Measurements from ENCODE around the gene FAM240A. TPM values are rescaled to one million over a fixed set of nuclear protein-coding genes. Genes with fewer than 3 reads are reported as not detected.

FAM240A gene
- total RNA-seq, 1 experiment from 2014 or later: not detected

DNA sequence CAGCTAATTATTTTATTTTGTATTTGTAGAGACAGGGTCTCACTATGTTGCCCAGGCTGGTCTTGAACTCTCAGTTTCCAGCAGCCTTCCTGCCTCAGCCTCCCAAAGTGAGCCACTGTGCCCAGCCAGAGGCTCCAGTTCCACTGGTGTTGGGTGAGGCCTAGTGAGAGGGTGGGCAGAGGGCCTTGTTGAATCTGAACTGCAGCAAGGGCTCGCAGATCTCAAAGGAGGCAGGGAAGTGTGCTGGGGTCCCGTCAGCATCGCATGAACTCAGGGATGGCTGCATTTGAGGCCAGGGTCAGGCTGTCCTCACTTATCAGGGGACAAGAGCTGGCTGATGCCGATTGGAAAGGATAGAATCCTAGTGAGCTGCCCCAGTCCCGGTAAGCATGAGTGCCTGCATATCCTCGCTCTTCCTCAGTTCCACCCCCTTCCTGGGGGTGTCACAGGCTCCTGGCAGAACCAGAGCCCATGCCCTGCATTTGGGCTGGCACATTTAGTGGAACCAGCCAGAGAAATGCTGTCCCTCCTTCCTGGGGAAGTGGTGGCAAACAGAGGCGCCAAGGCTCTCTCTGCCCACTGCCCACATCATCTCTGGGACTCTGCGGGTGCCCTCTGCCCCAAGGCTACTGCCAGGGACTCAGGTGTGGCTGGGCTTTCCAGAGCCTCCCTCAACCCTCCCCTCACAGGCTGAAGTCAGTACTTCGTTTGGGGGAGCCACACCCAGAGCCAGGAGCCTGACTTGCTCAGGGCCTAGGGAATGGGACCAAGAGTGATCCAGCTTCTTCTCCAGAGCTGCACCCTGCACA lies 57.1 kb downstream of the FAM240A start:
- Histone ChIP-seq H3K9ac (ENCODE audit: low read length) (no peak overlapping the region), H4K20me1 (ENCODE audit: low read length) (no peaks in the 10 kb centered on the region), H3K36me3 (ENCODE audit: low read depth, low read length) (peaks cover 2% of the 10 kb centered on the region; the same call in 1 of the 2 replicates), H3K4me3 (ENCODE audit: low read length) (no peak overlapping the region), H2AFZ (ENCODE audit: low read length) (no peak overlapping the region), H3K9me3 (ENCODE audit: low read length) (no peaks in the 10 kb centered on the region), H3K27ac (ENCODE audit: low read length) (no peak overlapping the region), H3K4me1 (ENCODE audit: insufficient read depth, low read length) (no peaks in the 10 kb centered on the region), H3K4me2 (ENCODE audit: low read length) (no peak overlapping the region), H3K9me2 (replicated peaks; ENCODE audit: low read length) (no peaks in the 10 kb centered on the region), H3K27me3 (ENCODE audit: low read length) (no peaks in the 10 kb centered on the region), H3F3A (ENCODE audit: low read length, unreplicated experiment) (no peaks in the 10 kb centered on the region), H3K79me2 (ENCODE audit: low read length) (no peaks in the 10 kb centered on the region)
- TSS peak; percentile 10 for BruUV-seq (replicated peaks)
- CTCF ChIA-PET: no interaction called here
- DNase-seq (no peak), ATAC-seq (peak; percentile 5; the same call in 1 of the 2 replicates)
- intact Hi-C loops (cut with micrococcal nuclease): no loop called here
- POLR2A ChIA-PET (ENCODE audit: unreplicated experiment): no interaction called here
- no peak for TF ChIP-seq EZH2phosphoT487 (IDR thresholded peaks at IDR 0.05; ENCODE audit: borderline replicate concordance, low read length)
- no peak for TF ChIP-seq EZH2 (IDR thresholded peaks at IDR 0.05; ENCODE audit: low read length, unreplicated experiment)
- TF ChIP-seq CTCF (conservative IDR thresholded peaks at IDR 0.05; ENCODE audit: low read depth, low read length): no peak

GRCh38 chr3:46670000-46670890 lies 57.9 kb downstream of the FAM240A start:
- ChIA-PET CTCF (no interaction called here), POLR2A (ENCODE audit: unreplicated experiment) (no interaction called here)
- no peak for ATAC-seq
- Histone ChIP-seq H3K27ac (ENCODE audit: low read length) (no peak overlapping the region), H3K79me2 (ENCODE audit: low read length) (no peaks in the 10 kb centered on the region), H3F3A (ENCODE audit: low read length, unreplicated experiment) (no peaks in the 10 kb centered on the region), H3K4me2 (ENCODE audit: low read length) (no peak overlapping the region), H3K9me3 (ENCODE audit: low read length) (no peaks in the 10 kb centered on the region), H3K9ac (ENCODE audit: low read length) (no peak overlapping the region), H3K27me3 (ENCODE audit: low read length) (no peaks in the 10 kb centered on the region), H4K20me1 (ENCODE audit: low read length) (no peaks in the 10 kb centered on the region), H3K4me1 (ENCODE audit: insufficient read depth, low read length) (no peaks in the 10 kb centered on the region), H3K4me3 (ENCODE audit: low read length) (no peak overlapping the region), H3K36me3 (ENCODE audit: low read depth, low read length) (peaks cover 6% of the 10 kb centered on the region; the same call in 1 of the 2 replicates), H2AFZ (ENCODE audit: low read length) (no peak overlapping the region), H3K9me2 (replicated peaks; ENCODE audit: low read length) (no peaks in the 10 kb centered on the region)
- DNase-seq: no peak
- TF ChIP-seq EZH2phosphoT487 (IDR thresholded peaks at IDR 0.05; ENCODE audit: borderline replicate concordance, low read length) (no peak), CTCF (conservative IDR thresholded peaks at IDR 0.05; ENCODE audit: low read depth, low read length) (no peak), EZH2 (IDR thresholded peaks at IDR 0.05; ENCODE audit: low read length, unreplicated experiment) (no peak)
- BruUV-seq (replicated peaks): no TSS peak
- intact Hi-C loops (cut with micrococcal nuclease): no loop called here

Measured in PC-3 (cell line).